ENCODE data around the gene RNF19B.

GRCh38 chr1:32888677-32889420 is 75.8 kb downstream of the RNF19B start:
- TF ChIP-seq EZH2phosphoT487 (IDR thresholded peaks at IDR 0.05; ENCODE audit: low read depth) (no peak), CTCF (IDR thresholded peaks at IDR 0.05; ENCODE audit: low read depth, low read length) (no peak)

Measured in OCI-LY3 (cell line).